ENCODE measurements around the gene CPT2.

The CPT2 gene

DNA sequence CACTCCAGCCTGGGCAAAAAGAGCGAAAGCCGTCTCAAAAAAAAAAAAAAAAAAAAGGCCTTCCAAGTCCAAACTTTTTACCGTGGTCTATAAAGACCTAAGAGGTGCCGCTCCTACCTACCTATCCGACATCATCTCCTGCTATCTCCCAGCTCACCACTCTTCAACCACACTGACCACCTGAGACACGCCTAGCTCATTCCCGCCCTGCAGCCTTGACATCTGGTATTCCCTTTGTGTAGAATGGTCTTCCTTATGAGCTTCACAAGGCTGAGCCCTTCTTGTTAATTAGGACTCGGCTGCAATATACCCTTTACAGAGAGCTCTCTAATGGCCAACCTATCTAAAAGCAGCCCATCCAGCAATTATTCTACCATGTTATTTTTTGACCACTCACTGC, 41.0 kb downstream of the CPT2 start:
- no peak for TF ChIP-seq TAF1 (IDR thresholded peaks at IDR 0.05; ENCODE audit: borderline replicate concordance, low read depth, low read length)
- no peak for TF ChIP-seq POLR2A (IDR thresholded peaks at IDR 0.05; ENCODE audit: low read depth, low read length)
- TF ChIP-seq POLR2AphosphoS5 (IDR thresholded peaks at IDR 0.05; ENCODE audit: low read depth, low read length): no peak

DNA sequence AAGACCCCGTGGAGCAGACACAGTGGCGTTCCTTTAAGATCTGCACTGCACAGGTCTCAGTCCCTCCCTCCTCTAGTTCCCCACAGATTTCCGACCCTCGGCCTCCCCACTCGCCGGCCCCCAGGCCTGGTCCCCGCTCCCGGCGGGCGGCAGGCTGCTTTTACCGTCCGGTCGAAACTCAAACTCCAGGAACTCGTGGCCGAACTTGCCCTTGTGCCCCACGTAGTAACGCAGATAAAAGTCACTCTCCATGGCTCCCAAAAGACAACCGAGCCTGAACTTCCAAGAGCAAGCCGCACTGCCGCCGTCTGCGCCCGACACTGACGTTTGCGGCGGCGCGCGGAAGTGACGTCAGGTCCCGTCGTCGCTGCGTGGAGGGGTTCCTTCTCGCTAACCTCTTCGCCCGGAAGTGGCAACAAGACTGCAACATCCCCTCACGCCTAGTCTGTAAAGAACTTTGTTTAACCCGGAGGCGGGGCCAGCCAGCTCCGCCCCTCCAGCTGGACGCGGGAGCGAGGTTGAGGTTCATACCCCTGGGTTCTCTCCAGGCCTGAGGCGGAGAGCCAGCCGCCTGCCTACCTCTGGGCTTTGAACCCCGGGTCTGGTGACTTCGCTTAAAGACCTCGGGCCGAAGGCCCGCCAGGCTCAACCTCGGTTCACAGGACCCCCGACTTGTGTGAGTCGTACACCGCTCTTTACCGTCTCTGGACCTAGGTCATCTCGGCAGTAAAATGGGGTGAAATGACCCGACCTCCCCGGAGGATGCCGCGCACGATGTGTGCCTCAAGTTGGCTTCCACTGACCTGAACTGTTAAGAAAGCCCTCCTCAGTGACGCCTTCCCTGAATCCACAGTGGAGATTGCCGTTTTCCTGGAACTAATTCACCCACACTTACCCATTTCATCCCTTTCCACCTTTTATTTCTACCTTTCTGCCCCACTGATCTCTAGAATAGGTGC, 41.9 kb downstream of the CPT2 start, which contains the start of gene MAGOH:
TSS of gene MAGOH (minus strand) at position 322 of the 959 bp plus-strand sequence. CDS start at position 252, 70 bp downstream.
- FAIRE-seq (peak; percentile 100), DNase-seq (ENCODE audit: insufficient read length) (peak; percentile 98)
- TF ChIP-seq POLR2A (IDR thresholded peaks at IDR 0.05; ENCODE audit: low read depth, low read length) (peak; percentile 89), POLR2AphosphoS5 (IDR thresholded peaks at IDR 0.05; ENCODE audit: low read depth, low read length) (peak; percentile 79), TAF1 (IDR thresholded peaks at IDR 0.05; ENCODE audit: borderline replicate concordance, low read depth, low read length) (peak; percentile 52; the same call in 1 of the 2 replicates)

More for the DNA sequence above, 41.0 kb downstream of the CPT2 start:
- FAIRE-seq (peak; percentile 40), DNase-seq (ENCODE audit: insufficient read length) (no peak)

DNA sequence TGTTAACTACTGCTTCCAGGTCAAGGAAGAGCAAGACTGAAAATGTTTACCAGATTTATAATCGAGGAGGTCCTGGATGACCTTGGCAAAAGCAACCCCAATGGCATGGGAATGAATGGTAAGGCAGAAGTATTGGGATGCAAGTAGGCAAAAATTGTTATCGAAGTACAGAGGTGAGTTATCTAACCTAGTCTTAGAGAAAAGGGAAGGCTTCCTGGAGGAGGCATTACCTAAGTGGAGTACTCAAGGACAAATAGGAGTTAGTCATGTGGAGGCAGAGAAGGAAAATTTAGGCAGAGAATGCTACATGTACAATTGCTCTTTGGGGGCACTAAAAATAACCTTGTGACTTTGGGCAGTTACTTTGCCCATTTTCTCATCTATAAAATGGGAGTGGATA, 45.2 kb downstream of the CPT2 start:
- no peak for DNase-seq (ENCODE audit: insufficient read length)
- no peak for TF ChIP-seq POLR2A (IDR thresholded peaks at IDR 0.05; ENCODE audit: low read depth, low read length)
- no peak for TF ChIP-seq POLR2AphosphoS5 (IDR thresholded peaks at IDR 0.05; ENCODE audit: low read depth, low read length)
- TF ChIP-seq TAF1 (IDR thresholded peaks at IDR 0.05; ENCODE audit: borderline replicate concordance, low read depth, low read length): no peak
- FAIRE-seq: no peak

DNA sequence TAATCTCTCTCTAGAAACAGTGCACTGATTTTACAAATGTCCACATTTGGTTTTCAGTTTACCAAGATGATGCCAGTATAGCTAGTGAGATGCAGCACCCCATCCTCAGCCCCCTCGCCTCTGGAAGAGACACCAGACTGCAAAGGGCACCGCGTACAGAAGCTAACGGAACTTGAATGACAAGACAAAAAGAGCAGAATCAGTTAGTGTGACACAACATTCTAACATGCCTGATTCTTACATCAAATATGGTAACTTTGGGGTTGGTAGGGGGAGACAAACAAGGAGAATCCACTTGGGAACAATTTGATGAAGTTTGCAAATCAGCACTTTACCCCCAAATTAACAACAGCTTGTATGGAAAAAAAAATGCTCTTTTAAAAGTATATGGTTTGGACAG, 45.8 kb downstream of the CPT2 start:
- no peak for TF ChIP-seq TAF1 (IDR thresholded peaks at IDR 0.05; ENCODE audit: borderline replicate concordance, low read depth, low read length)
- no peak for TF ChIP-seq POLR2AphosphoS5 (IDR thresholded peaks at IDR 0.05; ENCODE audit: low read depth, low read length)
- no peak for TF ChIP-seq POLR2A (IDR thresholded peaks at IDR 0.05; ENCODE audit: low read depth, low read length)
- no peak for FAIRE-seq
- no peak for DNase-seq (ENCODE audit: insufficient read length)

DNA sequence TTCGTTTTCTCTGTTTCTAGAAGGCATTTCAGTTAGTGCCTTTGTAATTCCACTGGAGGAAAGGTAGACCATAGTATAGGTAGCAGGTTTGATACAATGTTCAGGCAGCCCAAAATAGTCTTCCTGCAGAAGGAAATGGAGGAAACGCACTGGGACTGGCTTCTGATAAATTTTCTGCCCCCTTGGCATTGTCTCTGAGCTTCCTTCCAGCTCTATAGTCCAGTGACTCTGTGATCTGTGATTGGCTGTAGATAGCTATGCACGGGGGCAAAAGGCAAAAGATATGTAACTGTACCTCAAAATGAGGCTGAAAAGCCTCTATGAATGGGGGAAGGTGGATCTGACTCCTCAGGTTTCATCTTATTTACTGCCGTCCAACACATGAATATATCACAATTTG, 47.5 kb downstream of the CPT2 start:
- FAIRE-seq (no peak), DNase-seq (ENCODE audit: insufficient read length) (no peak)
- TF ChIP-seq POLR2A (IDR thresholded peaks at IDR 0.05; ENCODE audit: low read depth, low read length): no peak
- TF ChIP-seq POLR2AphosphoS5 (IDR thresholded peaks at IDR 0.05; ENCODE audit: low read depth, low read length): no peak
- no peak for TF ChIP-seq TAF1 (IDR thresholded peaks at IDR 0.05; ENCODE audit: borderline replicate concordance, low read depth, low read length)

DNA sequence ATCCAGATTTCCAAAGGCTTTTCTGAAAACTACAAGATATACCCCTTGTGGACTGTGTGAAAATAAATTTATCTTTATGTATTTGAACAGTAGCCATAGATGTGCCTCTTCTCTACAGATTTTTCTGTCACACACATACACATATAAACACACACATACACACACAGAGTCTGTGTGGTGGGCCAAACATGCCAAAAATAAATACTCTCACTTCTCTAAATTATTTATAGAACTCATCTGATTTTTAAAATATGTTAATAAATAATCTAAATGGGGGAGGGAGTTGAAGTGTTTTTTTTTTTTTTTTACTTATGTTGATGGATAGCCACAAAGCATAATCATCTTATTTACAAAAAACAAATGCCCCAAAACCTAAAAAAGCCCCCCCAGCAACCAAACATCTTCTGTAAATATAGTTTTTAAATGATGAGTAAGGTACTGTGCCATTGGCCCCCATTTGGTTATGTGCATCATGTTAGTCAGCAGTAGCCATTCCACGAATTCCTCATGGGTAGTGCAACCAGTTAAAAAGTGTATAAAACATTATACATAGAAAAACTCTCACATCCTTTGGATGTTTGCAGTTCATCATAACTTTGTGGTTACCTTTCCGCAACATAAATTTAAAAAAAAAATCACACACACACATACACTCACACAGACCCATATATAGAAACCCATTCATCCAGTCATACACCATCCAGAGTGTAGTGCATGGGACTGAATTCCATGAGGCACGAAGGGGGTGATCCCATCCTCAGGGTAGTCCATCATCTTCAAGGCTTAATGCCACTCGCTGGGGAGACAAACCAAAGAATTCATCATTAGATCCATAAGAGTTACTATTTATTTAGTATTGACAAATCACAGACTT, 49.9 kb downstream of the CPT2 start:
- FAIRE-seq (no peak), DNase-seq (ENCODE audit: insufficient read length) (no peak)
- TF ChIP-seq POLR2A (IDR thresholded peaks at IDR 0.05; ENCODE audit: low read depth, low read length) (no peak), POLR2AphosphoS5 (IDR thresholded peaks at IDR 0.05; ENCODE audit: low read depth, low read length) (no peak)

DNA sequence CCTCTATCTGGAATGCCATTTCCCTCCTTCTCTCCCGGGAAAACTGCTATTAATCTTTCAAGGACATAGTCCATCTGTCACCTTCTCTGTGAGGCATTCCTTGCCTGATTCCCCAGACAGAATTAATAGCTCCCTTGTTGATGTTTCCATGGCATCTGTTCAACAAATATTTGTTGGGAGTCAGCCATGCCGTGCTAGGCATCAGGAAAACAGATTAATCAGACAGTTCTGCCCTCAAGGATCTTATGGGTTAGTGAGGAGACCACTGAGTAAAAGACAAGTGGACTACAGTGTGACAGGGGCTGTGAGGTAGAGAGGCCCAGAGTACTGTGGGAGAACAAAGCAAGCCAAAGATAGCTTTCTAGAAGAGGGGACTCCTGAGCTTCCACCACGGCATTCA, 53.1 kb downstream of the CPT2 start:
- TF ChIP-seq TAF1 (IDR thresholded peaks at IDR 0.05; ENCODE audit: borderline replicate concordance, low read depth, low read length) (no peak), POLR2A (IDR thresholded peaks at IDR 0.05; ENCODE audit: low read depth, low read length) (no peak), POLR2AphosphoS5 (IDR thresholded peaks at IDR 0.05; ENCODE audit: low read depth, low read length) (no peak)
- FAIRE-seq (no peak), DNase-seq (ENCODE audit: insufficient read length) (no peak)

DNA sequence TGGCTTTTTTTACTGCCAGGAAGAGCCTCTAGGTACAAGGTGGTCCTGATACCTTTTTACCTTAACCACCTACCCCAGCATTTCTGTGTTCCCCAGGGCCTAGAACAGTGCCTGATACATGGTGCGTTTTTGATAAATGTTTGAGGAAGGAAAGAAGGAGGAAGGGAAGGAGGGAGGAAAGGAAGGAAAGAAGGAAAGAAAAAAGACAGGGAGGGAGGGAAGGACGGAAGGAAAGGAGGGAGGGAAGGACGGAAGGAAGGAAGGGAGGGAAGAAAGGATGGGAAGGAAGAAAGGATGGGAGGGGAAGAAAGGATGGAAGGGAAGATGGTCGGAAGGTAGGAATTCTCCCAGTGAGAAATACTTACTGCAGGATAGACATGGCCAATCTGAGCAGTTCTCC, 53.7 kb downstream of the CPT2 start:
- TF ChIP-seq POLR2A (IDR thresholded peaks at IDR 0.05; ENCODE audit: low read depth, low read length) (no peak), POLR2AphosphoS5 (IDR thresholded peaks at IDR 0.05; ENCODE audit: low read depth, low read length) (no peak), TAF1 (IDR thresholded peaks at IDR 0.05; ENCODE audit: borderline replicate concordance, low read depth, low read length) (no peak)

DNA sequence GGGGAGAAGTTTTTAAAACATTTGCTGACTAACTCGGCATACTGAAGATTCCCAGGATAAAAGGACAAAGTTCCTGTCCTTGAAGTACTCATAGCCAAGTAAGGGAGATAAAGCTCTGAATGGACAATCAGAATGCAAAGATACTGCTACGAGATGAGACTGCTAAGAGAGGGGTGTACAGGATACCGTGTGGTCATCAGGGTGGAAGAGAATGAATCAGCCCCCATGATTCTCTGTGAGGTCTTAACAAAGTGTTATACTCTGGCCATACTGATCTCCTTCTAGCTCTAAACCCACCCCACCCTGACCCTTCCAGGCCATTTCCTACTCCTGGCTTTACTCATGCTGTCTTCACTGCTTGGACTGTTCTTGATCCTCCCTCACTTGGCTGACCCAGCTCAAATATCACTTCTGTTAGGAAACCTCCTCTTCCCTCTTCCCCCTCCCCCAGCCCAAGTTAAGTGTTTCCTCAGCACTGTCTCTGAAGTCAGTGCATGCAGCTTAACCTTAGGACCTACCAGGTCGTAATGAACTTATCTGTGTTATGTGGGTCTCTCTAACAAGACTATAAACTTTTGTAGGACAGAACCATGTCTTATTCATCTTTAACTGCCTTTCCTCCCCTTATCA, 57.5 kb downstream of the CPT2 start:
- DNase-seq (ENCODE audit: insufficient read length): no peak
- no peak for FAIRE-seq
- TF ChIP-seq POLR2AphosphoS5 (IDR thresholded peaks at IDR 0.05; ENCODE audit: low read depth, low read length) (no peak), TAF1 (IDR thresholded peaks at IDR 0.05; ENCODE audit: borderline replicate concordance, low read depth, low read length) (no peak), POLR2A (IDR thresholded peaks at IDR 0.05; ENCODE audit: low read depth, low read length) (no peak)

More for the DNA sequence above, 53.7 kb downstream of the CPT2 start:
- no peak for DNase-seq (ENCODE audit: insufficient read length)
- no peak for FAIRE-seq

DNA sequence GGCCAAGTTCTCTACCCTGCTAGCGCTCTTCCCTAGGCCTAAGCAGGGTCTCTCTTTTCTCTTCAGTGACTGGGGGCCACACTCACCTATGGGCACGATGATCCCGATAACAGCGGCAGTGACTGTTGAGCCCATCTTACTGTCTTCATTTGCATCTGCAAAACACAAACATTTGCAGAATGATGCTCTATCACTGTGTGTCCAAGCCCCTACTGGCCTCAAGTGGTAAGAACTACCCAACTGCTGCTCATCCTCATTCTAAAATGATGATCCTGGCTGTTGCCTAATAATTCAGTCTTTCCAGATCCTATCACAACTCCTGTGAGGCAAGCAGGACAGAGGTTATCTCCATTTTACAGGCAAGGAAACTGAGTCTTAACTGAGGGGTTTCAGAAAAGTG, 58.4 kb downstream of the CPT2 start:
- DNase-seq (ENCODE audit: insufficient read length) (no peak), FAIRE-seq (no peak)

More for the DNA sequence above, 58.4 kb downstream of the CPT2 start:
- TF ChIP-seq POLR2A (IDR thresholded peaks at IDR 0.05; ENCODE audit: low read depth, low read length): no peak
